HepG2 (cell line): ENCODE measurements around the gene MRPL58. TPM values are rescaled to one million over a fixed set of nuclear protein-coding genes. Genes with fewer than 3 reads are reported as not detected.
A peak's percentile ranks its signal among the peaks of the same experiment; 100 is the strongest.

Source experiments
- CERS6 ChIP-seq: sonication (generic); formaldehyde crosslinking; IDR thresholded peaks from 2 replicates; pipeline ENCODE4 v1.5.0; 2020; ENCODE audit warnings: missing genetic modification reagents
- CREM ChIP-seq, 2 experiments: sonication (generic) in 1 of 2; formaldehyde crosslinking in 1 of 2; IDR thresholded peaks; 2 replicates each; pipeline versions ENCODE4 v1.4.0 to v1.6.1; 2016 to 2020; ENCODE audit warnings: antibody characterized with exemption in 1 of 2, mild to moderate bottlenecking in 1 of 2, missing genetic modification reagents in 1 of 2
- ERF ChIP-seq: IDR thresholded peaks from 2 replicates; pipeline ENCODE4 v1.6.1; 2018; ENCODE audit warnings: missing biosample characterization, missing genetic modification reagents
- GMEB1 ChIP-seq: sonication (generic); formaldehyde crosslinking; IDR thresholded peaks from 2 replicates; pipeline ENCODE4 v1.5.1; 2020; ENCODE audit warnings: missing genetic modification reagents, mild to moderate bottlenecking, borderline replicate concordance
- HNRNPH1 ChIP-seq: fragments of 200-400 bp; formaldehyde crosslinking; optimal IDR thresholded peaks from 2 replicates; pipeline ENCODE3; 2017; ENCODE audit warnings: mild to moderate bottlenecking, low read depth, low read length
- PHF8 ChIP-seq: sonication (generic); formaldehyde crosslinking; IDR thresholded peaks from 2 replicates; pipeline ENCODE4 v1.5.0; 2020; ENCODE audit warnings: missing genetic modification reagents
- RBFOX2 ChIP-seq: fragments of 200-400 bp; formaldehyde crosslinking; IDR thresholded peaks from 2 replicates; pipeline ENCODE4 v1.6.1; 2017; ENCODE audit warnings: low read depth, mild to moderate bottlenecking, low read length
- SATB2 ChIP-seq: sonication (generic); formaldehyde crosslinking; IDR thresholded peaks from 2 replicates; pipeline ENCODE4 v1.5.0; 2020; ENCODE audit warnings: missing genetic modification reagents
- ZBTB20 ChIP-seq: sonication (generic); formaldehyde crosslinking; IDR thresholded peaks from 2 replicates; pipeline ENCODE4 v1.8.1; 2023; ENCODE audit warnings: missing genetic modification reagents, low read depth, mild to moderate bottlenecking, borderline replicate concordance
- ZFP62 ChIP-seq: sonication (generic); formaldehyde crosslinking; IDR thresholded peaks from 2 replicates; pipeline ENCODE4 v1.4.0; 2020; ENCODE audit warnings: missing genetic modification reagents
- ZMAT3 ChIP-seq: sonication (generic); formaldehyde crosslinking; conservative IDR thresholded peaks from 2 replicates; pipeline ENCODE4 v1.7.0; 2021; ENCODE audit warnings: missing genetic modification reagents
- ZNF17 ChIP-seq: sonication (generic); formaldehyde crosslinking; IDR thresholded peaks from 2 replicates; pipeline ENCODE4 v1.5.0; 2020; ENCODE audit warnings: mild to moderate bottlenecking, missing genetic modification reagents
- ZNF235 ChIP-seq: sonication (generic); formaldehyde crosslinking; IDR thresholded peaks from 2 replicates; pipeline ENCODE4 v1.8.1; 2023; ENCODE audit warnings: mild to moderate bottlenecking, missing genetic modification reagents, borderline replicate concordance
- ZNF329 ChIP-seq: sonication (generic); formaldehyde crosslinking; IDR thresholded peaks from 2 replicates; pipeline ENCODE4 v1.9.0; 2021; ENCODE audit warnings: low read depth, mild to moderate bottlenecking, missing genetic modification reagents
- ZNF431 ChIP-seq: sonication (generic); formaldehyde crosslinking; IDR thresholded peaks from 2 replicates; pipeline ENCODE4 v1.9.0; 2022; ENCODE audit warnings: missing genetic modification reagents, low read depth, mild to moderate bottlenecking, borderline replicate concordance
- ZNF441 ChIP-seq: sonication (generic); formaldehyde crosslinking; IDR thresholded peaks from 2 replicates; pipeline ENCODE4 v1.7.0; 2021; ENCODE audit warnings: missing genetic modification reagents, borderline replicate concordance
- ZNF446 ChIP-seq: sonication (generic); formaldehyde crosslinking; IDR thresholded peaks from 2 replicates; pipeline ENCODE4 v1.5.0; 2020; ENCODE audit warnings: mild to moderate bottlenecking, missing genetic modification reagents
- ZNF598 ChIP-seq: sonication (generic); formaldehyde crosslinking; IDR thresholded peaks from 2 replicates; pipeline ENCODE4 v1.5.1; 2020; ENCODE audit warnings: mild to moderate bottlenecking, missing genetic modification reagents, borderline replicate concordance
- ZNF605 ChIP-seq: sonication (generic); formaldehyde crosslinking; IDR thresholded peaks from 2 replicates; pipeline ENCODE4 v1.8.0; 2022; ENCODE audit warnings: mild to moderate bottlenecking, missing genetic modification reagents
- ZNF709 ChIP-seq: sonication (generic); formaldehyde crosslinking; IDR thresholded peaks from 2 replicates; pipeline ENCODE4 v1.5.0; 2020; ENCODE audit warnings: mild to moderate bottlenecking, missing genetic modification reagents
- polyA plus RNA-seq, 8 experiments: library from polyadenylated mRNA; depleted of rRNA in 3 of 8; stranded (reverse) in 7 of 8; unstranded in 1 of 8; fragments of >200 nt; fragmentation: Illumina TruSeq in 4 of 8; extraction: Trizol in 4 of 8; gene quantifications; 2 replicates each; pipeline versions ENCODE4 v1.2.1 to v1.2.3, GENCODE V29; 2011 to 2016; ENCODE audit warnings: low read depth in 4 of 8, missing spikeins in 1 of 8, mixed read lengths in 1 of 8; ENCODE audit not compliant: insufficient read depth in 1 of 8
- total RNA-seq, 5 experiments: library from RNA; depleted of rRNA; stranded (reverse); fragments of >200 nt; fragmentation: Illumina TruSeq; extraction: Trizol; gene quantifications; 2 replicates each; pipeline ENCODE4 v1.2.3, GENCODE V29; 2016; ENCODE audit warnings: low read depth in 1 of 5
- TF ChIP-seq, protein P1 (sequence below): sonication (generic); formaldehyde crosslinking; IDR thresholded peaks from 2 replicates; pipeline ENCODE4 v1.5.0; 2020; ENCODE audit warnings: missing genetic modification reagents, mild to moderate bottlenecking, borderline replicate concordance

Gene MRPL58
- total and polyA plus RNA-seq, 2 of the 13 experiments (the other 11 are each of a cell fraction or from before 2014, with no cell fraction given) = 44.9 to 68.9 TPM

DNA sequence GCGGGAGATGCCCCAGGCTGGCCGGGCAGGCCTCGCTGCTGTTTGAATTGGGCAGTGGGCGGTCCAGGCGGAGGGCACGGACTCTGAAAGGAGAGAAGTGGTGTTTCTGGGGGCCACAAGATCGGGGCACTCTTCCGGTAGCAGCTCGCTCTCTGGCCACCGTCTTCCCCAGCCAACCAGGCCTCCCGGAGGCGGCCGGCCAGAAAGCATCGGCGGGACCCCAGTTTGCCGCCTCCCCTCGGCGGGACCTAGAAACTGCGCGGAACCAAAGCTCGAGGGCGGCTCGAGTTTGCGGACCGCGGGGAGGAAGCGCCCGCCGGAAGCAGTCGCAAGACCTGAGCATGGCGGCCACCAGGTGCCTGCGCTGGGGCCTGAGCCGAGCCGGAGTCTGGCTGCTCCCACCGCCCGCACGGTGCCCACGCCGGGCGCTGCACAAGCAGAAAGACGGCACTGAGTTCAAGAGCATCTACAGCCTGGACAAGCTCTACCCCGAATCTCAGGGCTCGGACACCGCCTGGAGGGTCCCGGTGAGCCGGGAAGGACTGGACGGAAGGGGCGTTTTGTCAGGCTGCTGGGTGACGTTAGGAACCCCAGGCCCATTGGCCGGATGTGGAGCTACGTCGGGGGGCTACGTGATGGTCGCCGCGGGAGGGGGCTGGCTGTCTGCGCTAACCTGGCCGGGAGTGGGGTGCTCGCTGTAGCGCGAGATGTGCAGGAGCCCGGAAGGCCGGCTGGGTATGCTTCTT is at the start of gene MRPL58 (continued):
- TF ChIP-seq ZNF235 (CRISPR knock-in tag) (peak; percentile 97; the same call in 1 of the 2 replicates), PHF8 (CRISPR knock-in tag) (peak; percentile 100), ZNF605 (CRISPR knock-in tag) (peak; percentile 99), HNRNPH1 (no peak), SATB2 (CRISPR knock-in tag) (peak; percentile 84; the same call in 1 of the 2 replicates), GMEB1 (CRISPR knock-in tag) (peak; percentile 97), CERS6 (CRISPR knock-in tag) (no peak; the same call in 1 of the 2 replicates), ERF (CRISPR knock-in tag) (peak; percentile 99), RBFOX2 (peak; percentile 100), ZNF446 (peak; percentile 91; the same call in 1 of the 2 replicates), ZNF709 (CRISPR knock-in tag) (peak; percentile 87; the same call in 1 of the 2 replicates), ZNF431 (no peak), ZNF329 (CRISPR knock-in tag) (peak; percentile 79), ZNF598 (CRISPR knock-in tag) (no peak; the same call in 1 of the 2 replicates), CREM (IDR thresholded peaks at IDR 0.05) (peak; percentile 84), CREM (CRISPR knock-in tag; IDR thresholded peaks at IDR 0.05) (peak; percentile 16; the same call in 1 of the 2 replicates), ZBTB20 (CRISPR knock-in tag) (no peak), ZMAT3 (peak; percentile 94; the same call in 1 of the 2 replicates), ZNF17 (CRISPR knock-in tag) (no peak), ZNF441 (peak; percentile 76; the same call in 1 of the 2 replicates), ZFP62 (CRISPR knock-in tag) (0 out of 2 replicates have a peak, but pooled peaks have one; percentile 20)
- TF ChIP-seq, protein P1, sequence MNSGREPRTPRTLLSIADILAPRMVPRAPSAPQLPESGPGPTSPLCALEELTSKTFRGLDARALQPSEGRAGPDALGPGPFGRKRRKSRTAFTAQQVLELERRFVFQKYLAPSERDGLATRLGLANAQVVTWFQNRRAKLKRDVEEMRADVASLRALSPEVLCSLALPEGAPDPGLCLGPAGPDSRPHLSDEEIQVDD = 0 out of 2 replicates have a peak, but pooled peaks have one; percentile 75
